Measurements from ENCODE around the gene RRP1B. TPM values are rescaled to one million over a fixed set of nuclear protein-coding genes. Genes with fewer than 3 reads are reported as not detected.
A peak's percentile ranks its signal among the peaks of the same experiment; 100 is the strongest.

Gene RRP1B
- total and polyA plus RNA-seq, 9 of the 15 experiments (the other 6 are each of a cell fraction or from before 2014, with no cell fraction given), result 6.8 to 66.6 (median 41.9) TPM

DNA sequence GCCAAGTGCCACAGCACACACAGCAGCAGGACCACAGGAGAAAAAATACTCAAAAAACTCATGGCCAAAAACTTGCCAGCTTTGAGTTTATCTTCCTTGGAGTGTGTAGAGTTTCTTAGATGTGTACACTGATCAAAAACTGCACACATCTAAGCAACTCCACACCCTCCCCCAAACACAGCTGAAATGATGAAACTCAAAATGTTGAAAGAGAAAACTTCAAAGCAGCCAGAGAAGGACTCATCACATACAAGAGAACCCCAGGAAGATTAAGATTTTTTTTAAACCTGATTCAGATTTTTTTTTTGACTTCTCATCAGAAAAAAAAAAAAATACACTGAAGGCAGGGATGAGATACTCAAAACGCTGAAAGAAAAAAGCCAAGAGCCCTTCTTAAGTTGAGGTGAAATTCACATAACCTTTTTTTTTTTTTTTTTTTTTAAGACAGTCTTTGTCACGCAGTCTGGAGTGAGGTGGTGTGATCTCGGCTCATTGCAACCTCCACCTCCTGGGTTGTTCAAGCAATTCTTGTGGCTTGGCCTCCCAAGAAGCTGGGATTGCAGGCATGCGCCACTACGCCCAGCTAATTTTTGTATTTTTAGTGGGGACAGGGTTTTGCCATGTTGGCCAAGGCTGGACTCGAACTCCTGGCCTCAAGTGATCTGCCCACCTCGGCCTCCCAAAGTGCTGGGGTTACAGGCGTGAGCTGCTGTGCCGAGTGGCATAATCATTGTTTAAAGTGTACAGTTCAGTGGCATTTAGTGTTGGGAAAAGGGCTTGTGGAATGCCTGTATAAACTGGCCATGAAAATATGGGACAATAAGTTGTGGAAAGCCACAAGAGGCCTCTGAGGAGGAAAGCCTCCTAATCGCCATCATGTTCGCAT, 38.6 kb downstream of the RRP1B start (continued):
- TF ChIP-seq MGA (IDR thresholded peaks at IDR 0.05) (peak; percentile 61), E2F6 (IDR thresholded peaks at IDR 0.05; ENCODE audit: borderline replicate concordance in 1 of 2, extremely low read depth in 1 of 2, insufficient read depth in 1 of 2, insufficient read length in 1 of 2, low read depth in 1 of 2, low read length in 1 of 2, poor library complexity in 1 of 2, severe bottlenecking in 1 of 2) (no peak), COPS2 (conservative IDR thresholded peaks at IDR 0.05) (no peak), CCAR2 (IDR thresholded peaks at IDR 0.05; ENCODE audit: low read depth, low read length) (no peak), ZNF175 (CRISPR knock-in tag; IDR thresholded peaks at IDR 0.05; ENCODE audit: low read depth) (no peak), ATF7 (IDR thresholded peaks at IDR 0.05) (no peak), ZNF23 (CRISPR knock-in tag; IDR thresholded peaks at IDR 0.05) (no peak), BMI1 (IDR thresholded peaks at IDR 0.05; ENCODE audit: low read length) (no peak), NELFE (IDR thresholded peaks at IDR 0.05; ENCODE audit: insufficient read depth, insufficient read length) (no peak), RCOR1 (IDR thresholded peaks at IDR 0.05; ENCODE audit: borderline replicate concordance in 1 of 2, low read depth in 2 of 2, low read length in 2 of 2) (no peak), ZNF79 (CRISPR knock-in tag; IDR thresholded peaks at IDR 0.05; ENCODE audit: low read depth) (no peak)
- TF ChIP-seq, protein P1, sequence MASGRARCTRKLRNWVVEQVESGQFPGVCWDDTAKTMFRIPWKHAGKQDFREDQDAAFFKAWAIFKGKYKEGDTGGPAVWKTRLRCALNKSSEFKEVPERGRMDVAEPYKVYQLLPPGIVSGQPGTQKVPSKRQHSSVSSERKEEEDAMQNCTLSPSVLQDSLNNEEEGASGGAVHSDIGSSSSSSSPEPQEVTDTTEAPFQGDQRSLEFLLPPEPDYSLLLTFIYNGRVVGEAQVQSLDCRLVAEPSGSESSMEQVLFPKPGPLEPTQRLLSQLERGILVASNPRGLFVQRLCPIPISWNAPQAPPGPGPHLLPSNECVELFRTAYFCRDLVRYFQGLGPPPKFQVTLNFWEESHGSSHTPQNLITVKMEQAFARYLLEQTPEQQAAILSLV (tag; IDR thresholded peaks at IDR 0.05), result no peak

Data from K562 (cell line).